GM21367 (cell line): ENCODE results near the gene CAMK1D.
"Not testable (repeated sequence)": the region's sequence is repeated elsewhere in the genome, so short reads cannot be mapped to it uniquely, and the experiment has no call there.

Experiments
- ATAC-seq: cut with Tn5 transposase; IDR thresholded peaks from one replicate; pipeline ENCODE4 v1.9.1; 2021; ENCODE audit not compliant: unreplicated experiment

Gene CAMK1D

DNA sequence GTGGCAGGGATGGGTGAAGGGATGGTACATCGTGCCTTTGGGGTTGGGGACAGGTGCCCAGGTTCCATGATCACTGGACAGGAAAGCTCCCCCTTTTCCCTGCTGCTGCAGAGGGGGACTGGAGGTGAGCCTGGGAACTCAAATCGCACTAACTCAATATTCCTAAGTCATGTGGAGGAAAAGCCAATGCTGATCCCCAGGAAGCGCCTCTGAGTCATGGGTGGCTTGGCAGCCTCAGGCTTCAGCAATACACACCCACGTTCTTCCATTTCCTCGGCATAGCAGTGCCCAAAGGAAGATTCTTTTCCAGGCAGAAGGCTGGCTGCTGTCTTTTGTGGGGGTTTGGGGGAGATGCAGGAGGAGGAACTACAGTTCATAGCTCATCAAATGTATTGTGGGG, 486.4 kb downstream of the CAMK1D start:
- ATAC-seq: no peak

- no peak for ATAC-seq
These were observed 489.0 kb downstream of the CAMK1D start for GRCh38 chr10:12838366-12838765.

DNA sequence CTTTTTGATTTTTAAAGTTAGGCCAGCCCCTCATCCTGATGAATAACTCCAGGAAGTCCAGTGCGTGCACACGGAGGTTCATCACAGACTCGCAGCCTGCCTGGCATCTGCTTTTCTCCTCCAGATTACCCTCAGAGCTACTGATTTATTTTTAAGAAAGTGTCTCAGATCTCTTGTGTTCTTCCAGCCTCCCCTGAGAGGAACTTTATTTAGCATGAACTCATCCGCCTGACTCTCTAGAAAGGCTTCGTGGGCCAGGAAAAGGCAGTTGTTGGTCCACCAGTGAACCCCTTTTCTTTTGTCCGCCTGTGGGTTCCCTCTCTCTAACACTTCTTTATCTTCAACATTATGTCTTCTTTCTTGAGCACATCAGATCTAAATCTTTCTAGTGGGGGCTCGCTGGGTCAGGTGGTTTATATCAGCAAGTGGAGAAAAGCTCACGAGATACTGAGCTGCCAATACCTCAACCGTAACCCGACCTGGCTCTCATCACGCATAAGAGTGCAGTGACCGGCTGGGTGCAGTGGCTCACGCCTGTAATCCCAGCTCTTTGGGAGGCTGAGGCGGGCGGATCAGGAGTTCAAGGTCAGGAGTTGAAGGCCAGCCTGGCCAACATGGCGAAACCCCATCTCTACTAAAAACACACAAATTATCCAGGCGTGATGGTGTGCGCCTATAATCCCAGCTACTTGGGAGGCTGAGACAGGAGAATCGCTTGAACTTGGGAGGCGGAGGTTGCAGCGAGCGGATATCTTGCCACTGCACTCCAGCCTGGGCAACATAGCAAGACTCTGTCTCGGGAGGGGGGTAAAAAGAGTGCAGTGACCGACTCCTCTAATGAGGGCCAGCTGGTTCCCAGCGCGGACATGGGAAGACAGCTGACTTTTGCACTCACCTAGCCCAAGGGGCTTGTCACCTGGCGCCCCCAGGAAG, 489.9 kb downstream of the CAMK1D start:
- no peak for ATAC-seq

DNA sequence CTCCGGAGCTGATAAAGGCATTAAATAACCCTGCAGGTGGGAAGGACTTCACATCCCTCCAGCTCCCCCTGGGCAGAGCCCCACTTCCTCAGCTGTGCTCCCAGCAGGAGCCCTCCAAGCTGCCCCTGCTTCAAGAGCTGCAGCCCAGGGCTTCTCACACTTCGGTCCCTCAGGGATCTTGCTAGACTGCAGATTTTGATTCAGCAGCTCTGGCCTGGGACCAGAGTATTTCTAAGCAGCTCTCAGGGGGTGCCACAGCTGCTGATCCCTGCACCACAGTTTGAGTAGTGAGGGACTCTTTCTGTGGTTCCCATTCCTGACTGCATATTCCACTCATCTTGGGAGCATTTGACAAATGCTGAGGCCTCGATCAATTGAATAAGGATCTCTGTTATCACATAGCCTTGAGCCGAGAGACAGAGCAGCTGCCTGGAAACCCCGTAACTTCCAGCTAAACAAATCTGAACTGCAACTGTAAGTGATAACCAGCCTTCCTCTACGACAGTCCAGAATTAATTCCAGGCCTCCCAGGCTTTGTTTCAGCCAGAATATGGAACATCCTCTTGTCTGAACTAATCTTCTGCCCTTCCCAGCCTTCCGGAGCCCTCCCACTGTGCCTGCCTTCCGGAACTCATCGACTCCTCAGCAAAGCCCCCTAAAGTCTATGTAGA, 490.7 kb downstream of the CAMK1D start:
- no peak for ATAC-seq

DNA sequence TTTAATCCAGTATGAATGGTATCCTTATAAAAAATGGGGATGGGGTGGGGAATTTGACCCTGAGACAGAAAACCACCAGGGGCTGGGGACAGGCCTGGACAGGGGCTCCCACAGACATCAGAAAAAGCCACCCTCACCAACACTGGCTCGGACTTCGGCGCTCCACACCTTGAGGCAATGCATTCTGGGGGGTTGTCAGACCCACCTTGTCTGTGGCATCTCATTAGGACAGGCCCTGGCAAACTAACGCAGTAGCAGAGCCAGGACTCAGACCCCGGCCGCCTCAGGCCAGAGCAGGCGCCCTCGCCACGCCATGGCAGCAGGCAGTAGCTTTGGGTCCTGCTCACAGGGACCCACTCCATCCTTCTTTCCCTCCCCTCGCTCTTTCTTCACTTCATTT, 492.1 kb downstream of the CAMK1D start:
- no peak for ATAC-seq

- no peak for ATAC-seq
These were observed 492.5 kb downstream of the CAMK1D start for GRCh38 chr10:12841826-12842225.

- ATAC-seq: no peak
These were observed 493.0 kb downstream of the CAMK1D start for GRCh38 chr10:12842310-12842709.

GRCh38 chr10:12843296-12843945, 494.1 kb downstream of the CAMK1D start:
- no peak for ATAC-seq

DNA sequence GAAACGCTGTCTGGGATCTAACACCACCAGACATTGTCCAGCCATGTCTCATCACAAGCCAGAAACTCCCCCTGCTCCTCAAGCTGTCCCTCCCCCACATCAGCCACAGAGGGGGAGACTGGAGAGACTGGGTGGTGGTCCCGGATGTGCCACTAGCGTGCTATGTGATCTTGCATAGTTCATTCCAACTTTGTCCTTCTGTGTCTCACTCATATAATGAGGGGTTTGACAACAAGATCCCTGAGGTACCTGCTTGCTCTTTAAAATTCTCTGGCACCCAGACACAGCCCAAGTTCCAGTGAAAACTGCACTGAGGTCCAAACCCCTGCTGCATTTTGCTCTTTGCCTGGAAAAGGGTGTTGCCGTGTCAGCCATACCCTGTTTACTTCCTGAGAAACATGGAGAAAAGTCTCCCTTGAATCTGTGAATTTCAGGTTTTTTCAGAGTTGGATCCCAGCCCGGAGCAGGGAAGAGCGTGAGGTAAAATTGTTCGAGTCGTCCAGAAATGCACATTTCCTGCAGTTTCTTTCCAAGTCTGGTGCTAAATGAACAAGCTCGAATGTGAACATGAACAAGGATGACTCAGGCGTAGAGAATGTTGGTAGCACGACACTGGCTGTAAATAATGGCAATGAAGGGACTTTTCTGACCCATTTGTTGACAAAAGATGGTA, 495.6 kb downstream of the CAMK1D start:
- no peak for ATAC-seq

GRCh38 chr10:12846718-12847117, 497.4 kb downstream of the CAMK1D start:
- no peak for ATAC-seq

DNA sequence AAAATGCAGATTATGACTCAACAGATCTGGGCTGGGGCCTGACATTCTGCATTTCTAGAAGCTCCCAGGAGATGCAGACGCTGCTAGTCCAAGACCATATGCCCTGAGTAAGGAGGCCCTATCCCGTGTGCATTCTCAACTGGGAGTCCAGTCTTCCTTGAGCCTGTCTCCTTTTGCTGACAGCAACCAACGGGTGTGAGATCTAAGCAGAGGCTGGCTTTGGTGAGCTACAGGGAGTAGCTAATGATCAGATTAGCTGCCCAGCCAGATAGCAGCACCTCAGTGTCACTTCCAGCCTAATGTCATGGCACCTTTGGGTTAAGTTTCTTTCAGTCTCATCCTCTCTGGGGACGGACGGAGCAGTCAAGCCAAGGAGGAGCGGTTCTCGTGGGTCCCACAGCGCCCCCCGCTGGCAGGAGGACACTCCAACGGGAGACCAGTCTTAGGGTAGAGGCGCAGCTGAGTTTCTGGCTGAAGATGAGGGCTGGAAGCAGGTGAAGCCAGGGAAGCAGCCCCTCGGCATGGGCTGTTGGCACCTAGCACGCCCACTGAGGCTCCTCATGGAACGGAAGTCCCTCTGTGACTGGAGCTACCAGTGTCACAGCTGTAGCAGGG, 498.1 kb downstream of the CAMK1D start:
- ATAC-seq: no peak

DNA sequence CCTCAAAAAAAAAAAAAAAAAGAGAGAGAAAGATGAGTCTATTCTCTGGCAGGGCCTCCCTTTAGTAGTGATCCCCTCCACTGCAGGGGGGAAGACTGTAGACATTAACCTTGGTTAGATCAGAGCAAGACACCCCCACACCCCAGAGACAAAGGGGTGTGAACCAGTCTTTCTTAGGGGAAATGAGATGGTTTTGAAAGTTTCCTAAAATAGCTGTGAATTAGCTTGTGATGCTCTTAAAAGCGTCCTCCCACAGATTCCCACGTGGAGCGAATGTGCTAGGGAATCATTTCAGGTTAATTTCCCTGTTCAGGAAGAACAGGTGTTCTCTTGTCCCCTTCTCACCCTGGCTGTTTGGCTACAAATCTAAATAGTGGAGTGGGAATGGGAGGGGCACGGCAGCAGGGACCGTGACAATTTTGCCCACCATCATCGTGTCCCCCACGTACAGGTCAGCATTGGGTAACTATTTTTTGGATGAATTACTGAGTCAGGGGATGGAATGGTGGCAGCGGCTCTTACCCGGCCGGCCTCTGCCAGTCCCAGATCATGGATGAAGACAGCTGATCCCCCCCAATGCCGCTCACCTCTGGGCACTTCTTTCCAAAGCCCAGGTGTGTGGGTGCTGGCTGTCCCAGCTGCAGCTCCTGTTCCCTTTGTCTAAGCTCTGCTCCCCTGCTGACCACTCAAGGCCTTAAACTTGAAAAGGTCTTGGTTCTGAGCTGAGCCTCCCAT, 499.3 kb downstream of the CAMK1D start:
- no peak for ATAC-seq

- ATAC-seq: no peak
These were observed 500.2 kb downstream of the CAMK1D start for GRCh38 chr10:12849319-12850181.

DNA sequence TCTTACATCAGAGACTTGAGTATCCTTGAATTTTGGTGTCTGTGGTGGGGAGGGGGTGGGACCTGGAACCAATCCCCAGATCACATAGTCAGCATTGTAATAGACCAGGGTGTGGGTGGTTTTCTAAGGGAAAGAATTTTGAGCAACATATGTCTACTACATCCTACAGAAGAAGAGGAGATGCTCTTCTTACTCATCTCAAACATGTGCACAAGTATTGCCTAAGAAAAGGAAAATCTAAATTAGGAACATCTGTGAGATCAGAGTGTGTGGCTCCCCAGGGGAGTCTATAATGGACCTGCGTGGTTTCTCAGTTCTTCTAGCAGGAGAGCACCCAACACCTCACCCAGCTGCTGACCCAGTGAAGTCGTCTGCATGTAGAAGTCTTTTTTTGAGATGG, 503.3 kb downstream of the CAMK1D start:
- no peak for ATAC-seq

- ATAC-seq: no peak
These were observed 505.6 kb downstream of the CAMK1D start for GRCh38 chr10:12854988-12855387.

DNA sequence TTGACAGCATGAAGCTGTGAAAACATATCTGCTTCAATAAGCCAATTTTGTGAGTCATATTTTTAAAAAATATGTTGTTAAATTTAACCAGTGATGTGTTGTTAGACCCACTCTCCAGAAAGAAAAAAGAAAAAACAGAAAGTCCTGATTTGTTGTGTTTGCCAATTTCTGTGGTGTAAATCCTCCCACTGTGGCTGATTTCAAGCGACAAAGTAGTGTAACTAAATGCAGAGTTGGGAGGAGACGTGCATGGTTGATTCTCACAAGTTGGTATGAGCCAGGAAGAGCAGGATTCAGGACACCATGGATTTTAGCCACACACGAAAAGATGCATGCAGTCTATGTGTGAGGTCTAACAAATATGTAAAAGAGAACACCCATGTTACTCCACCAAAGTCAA, 513.1 kb downstream of the CAMK1D start:
- no peak for ATAC-seq

GRCh38 chr10:12865515-12865914, 516.2 kb downstream of the CAMK1D start:
- ATAC-seq: not testable (repeated sequence)

DNA sequence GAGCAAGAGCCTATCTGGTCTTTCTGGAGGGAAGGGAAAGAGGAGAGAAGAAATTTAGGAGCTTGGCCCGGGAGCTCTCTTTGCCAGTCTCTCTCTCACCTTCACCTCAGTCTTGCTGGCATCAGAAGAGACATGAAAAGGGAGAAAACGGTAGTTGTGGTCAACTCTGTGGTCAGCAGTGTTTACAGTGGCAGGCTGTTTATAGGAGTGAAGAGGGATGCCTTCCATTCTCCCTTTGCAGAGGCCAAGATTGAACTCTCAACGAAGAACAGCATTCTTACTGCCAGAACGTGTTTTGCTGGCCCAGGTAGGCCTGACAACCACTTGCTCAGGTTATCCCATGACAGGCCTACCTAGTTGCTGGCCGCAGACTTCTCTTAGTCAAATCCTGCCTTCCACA, 518.9 kb downstream of the CAMK1D start:
- ATAC-seq: no peak

- no peak for ATAC-seq
These were observed 520.1 kb downstream of the CAMK1D start for GRCh38 chr10:12869427-12869826.
